MM.1S (cell line): ENCODE measurements around the gene RABL3.

Source experiments
- DNase-seq: peaks from one replicate; pipeline ENCODE4 v3.0.0-alpha.2; 2015
- H2AFZ ChIP-seq: fragments of 300-600 bp; sonication (generic); 2 replicates; pipeline ENCODE4 v1.6.0; 2016; ENCODE audit warnings: antibody characterized with exemption, low read length
- H3F3A ChIP-seq: fragments of 300-600 bp; sonication (generic); 2 replicates; pipeline ENCODE4 v1.6.1; 2016; ENCODE audit warnings: mild to moderate bottlenecking, antibody characterized with exemption, low read length, moderate library complexity, mixed read lengths; ENCODE audit not compliant: insufficient read depth
- H3K27ac ChIP-seq: fragments of 300-600 bp; sonication (generic); 2 replicates; pipeline ENCODE4 v1.5.1; 2016; ENCODE audit warnings: mild to moderate bottlenecking, low read length
- H3K27me3 ChIP-seq: fragments of 300-600 bp; sonication (generic); replicated peaks from 2 replicates; pipeline ENCODE4 v1.6.0; 2016; ENCODE audit warnings: low read length; ENCODE audit not compliant: insufficient read depth
- H3K36me3 ChIP-seq: fragments of 300-600 bp; sonication (generic); replicated peaks from 2 replicates; pipeline ENCODE4 v1.6.1; 2016; ENCODE audit warnings: mild to moderate bottlenecking, low read length, mixed read lengths; ENCODE audit not compliant: insufficient read depth
- H3K4me1 ChIP-seq: fragments of 300-600 bp; sonication (generic); 2 replicates; pipeline ENCODE4 v1.6.1; 2016; ENCODE audit warnings: low read length, mixed read lengths
- H3K4me2 ChIP-seq: fragments of 300-600 bp; sonication (generic); 2 replicates; pipeline ENCODE4 v1.6.0; 2016; ENCODE audit warnings: low read depth, low read length
- H3K4me3 ChIP-seq: fragments of 300-600 bp; sonication (generic); 2 replicates; pipeline ENCODE4 v1.5.1; 2016; ENCODE audit warnings: low read length, mixed read lengths
- H3K79me2 ChIP-seq: fragments of 300-600 bp; sonication (generic); 2 replicates; pipeline ENCODE4 v1.6.1; 2016; ENCODE audit warnings: mixed run types, low read length, mixed read lengths
- H3K9ac ChIP-seq: fragments of 300-600 bp; sonication (generic); 2 replicates; pipeline ENCODE4 v1.6.1; 2016; ENCODE audit warnings: low read length, mixed read lengths
- H3K9me2 ChIP-seq: fragments of 300-600 bp; sonication (generic); replicated peaks from 2 replicates; pipeline ENCODE4 v1.6.1; 2016; ENCODE audit warnings: mild to moderate bottlenecking, low read length, mixed read lengths; ENCODE audit not compliant: insufficient read depth
- H3K9me3 ChIP-seq: fragments of 300-600 bp; sonication (generic); replicated peaks from 2 replicates; pipeline ENCODE4 v1.6.1; 2016; ENCODE audit warnings: mild to moderate bottlenecking, low read length, mixed read lengths; ENCODE audit not compliant: insufficient read depth
- H4K20me1 ChIP-seq: fragments of 300-600 bp; sonication (generic); 2 replicates; pipeline ENCODE4 v1.6.1; 2016; ENCODE audit warnings: mild to moderate bottlenecking, low read length, moderate library complexity, mixed read lengths; ENCODE audit not compliant: insufficient read depth
- CTCF ChIP-seq: fragments of 300-600 bp; sonication (generic); IDR thresholded peaks from 2 replicates; pipeline ENCODE4 v1.5.1; 2016; ENCODE audit warnings: antibody characterized with exemption, low read length, mixed read lengths
- EZH2 ChIP-seq: fragments of 300-600 bp; sonication (generic); optimal IDR thresholded peaks from 2 replicates; pipeline ENCODE3; 2017; ENCODE audit warnings: low read depth, mild to moderate bottlenecking, antibody characterized with exemption, low read length, mixed read lengths
- EZH2phosphoT487 ChIP-seq: fragments of 300-600 bp; sonication (generic); IDR thresholded peaks from 2 replicates; pipeline ENCODE4 v1.6.1; 2018; ENCODE audit warnings: antibody characterized with exemption, low read length

RABL3 gene

GRCh38 chr3:120769436-120769835 lies 27.1 kb upstream of the RABL3 start:
- no peaks in the 10 kb centered on the region for H3K9me3 ChIP-seq
- no peaks in the 10 kb centered on the region for H3K36me3 ChIP-seq
- H3K27me3 ChIP-seq: no peaks in the 10 kb centered on the region
- no peak overlapping the region for H2AFZ ChIP-seq
- peaks cover 12% of the 10 kb centered on the region for H3K4me1 ChIP-seq
- H3F3A ChIP-seq: no peaks in the 10 kb centered on the region
- no peaks in the 10 kb centered on the region for H4K20me1 ChIP-seq
- no peak for TF ChIP-seq CTCF
- no peak for TF ChIP-seq EZH2
- no peak for TF ChIP-seq EZH2phosphoT487
- H3K4me3 ChIP-seq: no peak overlapping the region
- no peak for DNase-seq
- no peaks in the 10 kb centered on the region for H3K9me2 ChIP-seq
- H3K4me2 ChIP-seq: no peak overlapping the region
- H3K9ac ChIP-seq: no peak overlapping the region
- H3K79me2 ChIP-seq: peaks cover 19% of the 10 kb centered on the region
- H3K27ac ChIP-seq: no peak overlapping the region

- H3K36me3 ChIP-seq: no peaks in the 10 kb centered on the region
- no peak for TF ChIP-seq EZH2phosphoT487
- no peak for TF ChIP-seq EZH2
- TF ChIP-seq CTCF: no peak
- peaks cover 28% of the 10 kb centered on the region for H3K79me2 ChIP-seq
- no peak overlapping the region for H3K9ac ChIP-seq
- no peaks in the 10 kb centered on the region for H3K9me3 ChIP-seq
- H3K4me1 ChIP-seq: peaks cover 10% of the 10 kb centered on the region
- no peak for DNase-seq
- no peak overlapping the region for H3K4me3 ChIP-seq
- H3K9me2 ChIP-seq: no peaks in the 10 kb centered on the region
- H3K27ac ChIP-seq: no peak overlapping the region
- no peaks in the 10 kb centered on the region for H3F3A ChIP-seq
- no peak overlapping the region for H3K4me2 ChIP-seq
- no peak overlapping the region for H2AFZ ChIP-seq
- no peaks in the 10 kb centered on the region for H3K27me3 ChIP-seq
- no peaks in the 10 kb centered on the region for H4K20me1 ChIP-seq
Observed at GRCh38 chr3:120767106-120767505, 24.8 kb upstream of the RABL3 start.

GRCh38 chr3:120766576-120766975 lies 24.3 kb upstream of the RABL3 start:
- Histone ChIP-seq H4K20me1 (no peaks in the 10 kb centered on the region), H3K36me3 (no peaks in the 10 kb centered on the region), H3F3A (no peaks in the 10 kb centered on the region), H3K9me3 (no peaks in the 10 kb centered on the region), H3K79me2 (peaks cover 28% of the 10 kb centered on the region), H3K4me1 (peaks cover 9% of the 10 kb centered on the region), H3K4me2 (no peak overlapping the region), H3K9ac (no peak overlapping the region), H2AFZ (no peak overlapping the region), H3K27me3 (no peaks in the 10 kb centered on the region), H3K27ac (no peak overlapping the region), H3K4me3 (no peak overlapping the region), H3K9me2 (no peaks in the 10 kb centered on the region)
- DNase-seq: no peak
- no peak for TF ChIP-seq CTCF
- no peak for TF ChIP-seq EZH2phosphoT487
- TF ChIP-seq EZH2: no peak
